Prostate gland (tissue), 2 donors: ENCODE data around the gene IRF4. TPM values are rescaled to one million over a fixed set of nuclear protein-coding genes. Genes with fewer than 3 reads are reported as not detected.

Experiments used
- DNase-seq: peaks from one replicate; pipeline ENCODE4 v3.0.0-alpha.2; 2019; ENCODE audit warnings: low spot score
- H3K27ac ChIP-seq, 2 donors: fragments of 200-600 bp; sonication (generic); 2 replicates each; pipeline ENCODE4 v1.5.1; 2017 to 2019
- H3K27me3 ChIP-seq: fragments of 200-600 bp; sonication (generic); replicated peaks from 2 replicates; pipeline ENCODE4 v1.5.1; 2019; ENCODE audit not compliant: insufficient read depth
- H3K36me3 ChIP-seq, 2 donors: fragments of 200-600 bp; sonication (generic); 1 replicate in 1 of 2; 2 replicates in 1 of 2; pipeline versions ENCODE4 v1.5.1 to v1.8.1; 2017 to 2019
- H3K4me1 ChIP-seq: fragments of 200-600 bp; sonication (generic); replicated peaks from 2 replicates; pipeline ENCODE4 v1.5.1; 2019
- H3K4me3 ChIP-seq, 2 donors: fragments of 200-600 bp; sonication (generic); 2 replicates each; pipeline ENCODE4 v1.5.1; 2017 to 2019
- H3K9me3 ChIP-seq: fragments of 200-600 bp; sonication (generic); 2 replicates; pipeline ENCODE4 v1.5.1; 2017
- POLR2A ChIP-seq: fragments of 450-650 bp; IDR thresholded peaks from one replicate; pipeline ENCODE4 v1.6.1; 2016; ENCODE audit warnings: antibody characterized with exemption, mild to moderate bottlenecking
- POLR2AphosphoS5 ChIP-seq: sonication (generic); formaldehyde crosslinking; IDR thresholded peaks from one replicate; pipeline ENCODE4 v1.6.1; 2017; ENCODE audit warnings: antibody characterized with exemption
- WGBS: methylation state at CpG from one replicate; pipeline ENCODE4 v1.1.5; 2018; 5-methylcytosine and 5-hydroxymethylcytosine counted together
- intact Hi-C: fragments of 100-400 bp; cut with DNase I; formaldehyde crosslinking; loops from one replicate; pipeline ENCODE4 v1.14.2; 2022
- total RNA-seq, 2 donors: library from RNA; depleted of rRNA; stranded (reverse); fragments of >200 nt; gene quantifications; one replicate each; pipeline ENCODE4 v1.1.0, GENCODE V29; 2016
- TF ChIP-seq, protein P1 (sequence below), 4 experiments: fragments of 200-600 bp in 2 of 4; fragments of 450-650 bp in 2 of 4; sonication (generic) in 2 of 4; IDR thresholded peaks; 1 replicate in 3 of 4; 2 replicates in 1 of 4; pipeline ENCODE4 v1.5.1; 2016 to 2019; ENCODE audit warnings: antibody characterized with exemption in 4 of 4, mild to moderate bottlenecking in 2 of 4, moderate library complexity in 2 of 4

Gene IRF4
- total RNA-seq, 2 donors from 2014 or later = 0.77 to 1.6 TPM

- DNase-seq = no peak
- H3K4me3 ChIP-seq = no peak overlapping the region
- TF ChIP-seq, protein P1, sequence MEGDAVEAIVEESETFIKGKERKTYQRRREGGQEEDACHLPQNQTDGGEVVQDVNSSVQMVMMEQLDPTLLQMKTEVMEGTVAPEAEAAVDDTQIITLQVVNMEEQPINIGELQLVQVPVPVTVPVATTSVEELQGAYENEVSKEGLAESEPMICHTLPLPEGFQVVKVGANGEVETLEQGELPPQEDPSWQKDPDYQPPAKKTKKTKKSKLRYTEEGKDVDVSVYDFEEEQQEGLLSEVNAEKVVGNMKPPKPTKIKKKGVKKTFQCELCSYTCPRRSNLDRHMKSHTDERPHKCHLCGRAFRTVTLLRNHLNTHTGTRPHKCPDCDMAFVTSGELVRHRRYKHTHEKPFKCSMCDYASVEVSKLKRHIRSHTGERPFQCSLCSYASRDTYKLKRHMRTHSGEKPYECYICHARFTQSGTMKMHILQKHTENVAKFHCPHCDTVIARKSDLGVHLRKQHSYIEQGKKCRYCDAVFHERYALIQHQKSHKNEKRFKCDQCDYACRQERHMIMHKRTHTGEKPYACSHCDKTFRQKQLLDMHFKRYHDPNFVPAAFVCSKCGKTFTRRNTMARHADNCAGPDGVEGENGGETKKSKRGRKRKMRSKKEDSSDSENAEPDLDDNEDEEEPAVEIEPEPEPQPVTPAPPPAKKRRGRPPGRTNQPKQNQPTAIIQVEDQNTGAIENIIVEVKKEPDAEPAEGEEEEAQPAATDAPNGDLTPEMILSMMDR (IDR thresholded peaks at IDR 0.05) = no peak
- TF ChIP-seq POLR2A = no peak
- no peak for TF ChIP-seq POLR2AphosphoS5
- H3K36me3 ChIP-seq = no peaks in the 10 kb centered on the region
- no peaks in the 10 kb centered on the region for H3K27me3 ChIP-seq
- intact Hi-C loops = no loop called here
- 87% methylated on average over 9 of the region's 9 CpGs for WGBS
- no peaks in the 10 kb centered on the region for H3K9me3 ChIP-seq
- H3K27ac ChIP-seq = no peak overlapping the region
- peaks cover under 1% of the 10 kb centered on the region for H3K4me1 ChIP-seq
Measured at GRCh38 chr6:350371-350770, 41.2 kb upstream of the IRF4 start.

GRCh38 chr6:351011-351866 is 40.3 kb upstream of the IRF4 start:
- WGBS = 89% methylated on average over 31 of the region's 31 CpGs
- no peak overlapping the region for H3K27ac ChIP-seq
- no peak overlapping the region for H3K4me3 ChIP-seq
- DNase-seq = no peak
- intact Hi-C loops = no loop called here
- H3K36me3 ChIP-seq = no peaks in the 10 kb centered on the region
- no peaks in the 10 kb centered on the region for H3K27me3 ChIP-seq
- TF ChIP-seq POLR2AphosphoS5 (no peak), POLR2A (no peak)
- TF ChIP-seq, protein P1 (IDR thresholded peaks at IDR 0.05) = no peak
- peaks cover 5% of the 10 kb centered on the region for H3K4me1 ChIP-seq
- H3K9me3 ChIP-seq = no peaks in the 10 kb centered on the region

DNA sequence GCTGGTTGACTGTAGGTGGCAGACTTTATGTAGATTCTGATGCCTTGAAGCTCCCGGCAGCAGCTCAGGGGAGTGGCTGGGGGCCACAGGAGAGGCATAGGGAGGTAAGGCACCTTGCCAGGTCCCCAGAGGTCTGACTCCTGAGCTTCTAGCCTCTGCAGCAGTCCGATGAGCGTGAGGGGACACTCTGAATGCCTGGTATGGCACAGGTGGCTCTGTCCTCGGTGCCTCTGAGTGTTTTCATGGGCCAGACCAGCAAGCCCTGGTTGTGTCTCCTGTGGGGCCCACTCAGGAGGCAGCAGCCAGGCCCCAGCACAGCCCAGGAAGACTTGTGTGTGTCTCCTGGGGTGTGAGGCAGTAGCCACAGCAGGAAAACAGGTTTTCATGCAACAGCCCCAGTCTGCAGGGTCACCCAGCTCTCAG is 39.7 kb upstream of the IRF4 start:
- no peaks in the 10 kb centered on the region for H3K36me3 ChIP-seq
- no peaks in the 10 kb centered on the region for H3K9me3 ChIP-seq
- H3K27me3 ChIP-seq = no peaks in the 10 kb centered on the region
- no peak overlapping the region for H3K27ac ChIP-seq
- no peak overlapping the region for H3K4me3 ChIP-seq
- H3K4me1 ChIP-seq = peaks cover 5% of the 10 kb centered on the region
- DNase-seq = no peak
- intact Hi-C loops = no loop called here
- WGBS = 76% methylated on average over 4 of the region's 4 CpGs
- TF ChIP-seq POLR2A = no peak

DNA sequence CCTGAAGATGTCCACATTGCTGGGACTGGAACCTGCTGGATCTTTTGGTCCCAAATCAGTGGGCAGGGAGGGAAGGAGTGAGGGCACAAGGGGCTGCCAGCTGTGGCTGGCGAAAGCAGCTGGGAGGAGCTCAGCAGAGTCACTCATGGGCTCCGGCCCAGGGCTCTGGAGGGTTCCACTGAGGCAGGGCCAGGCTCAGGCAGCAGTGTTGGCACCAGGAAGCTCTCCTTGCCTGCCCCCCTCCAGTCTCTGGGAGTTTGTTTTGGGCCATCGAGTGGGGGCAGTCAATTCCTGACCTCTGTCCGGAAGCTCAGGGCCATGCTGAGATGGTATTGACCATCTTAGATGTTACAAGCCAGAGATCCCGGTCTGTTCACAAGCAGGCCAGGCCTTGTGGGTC is 39.1 kb upstream of the IRF4 start:
- H3K9me3 ChIP-seq = no peaks in the 10 kb centered on the region
- H3K36me3 ChIP-seq = no peaks in the 10 kb centered on the region
- H3K4me3 ChIP-seq = no peak overlapping the region
- H3K27ac ChIP-seq = no peak overlapping the region
- intact Hi-C loops = no loop called here
- no peaks in the 10 kb centered on the region for H3K27me3 ChIP-seq
- no peak for DNase-seq
- WGBS = 87% methylated on average over 5 of the region's 5 CpGs
- TF ChIP-seq POLR2A (no peak), POLR2AphosphoS5 (no peak)
- H3K4me1 ChIP-seq = peaks cover 5% of the 10 kb centered on the region

- no peak overlapping the region for H3K27ac ChIP-seq
- no peak overlapping the region for H3K4me3 ChIP-seq
- no peaks in the 10 kb centered on the region for H3K36me3 ChIP-seq
- TF ChIP-seq, protein P1 (IDR thresholded peaks at IDR 0.05) = no peak
- TF ChIP-seq POLR2AphosphoS5 (no peak), POLR2A (no peak)
- intact Hi-C loops = no loop called here
- no peak for DNase-seq
- WGBS = 79% methylated on average over 11 of the region's 11 CpGs
- peaks cover 5% of the 10 kb centered on the region for H3K4me1 ChIP-seq
- no peaks in the 10 kb centered on the region for H3K9me3 ChIP-seq
- H3K27me3 ChIP-seq = no peaks in the 10 kb centered on the region
Measured at GRCh38 chr6:352896-353470, 38.6 kb upstream of the IRF4 start.
